NOMO-1 treated with dmso at 0.1 percent for 144 hours (cell line): Measurements from ENCODE around the gene ANTXRL.
A peak's percentile ranks its signal among the peaks of the same experiment; 100 is the strongest.
"Not testable (repeated sequence)": the region's sequence is repeated elsewhere in the genome, so short reads cannot be mapped to it uniquely, and the experiment has no call there.

Source experiments
- DNase-seq: peaks from one replicate; lab custom pipeline; 2025; ENCODE audit not compliant: unreplicated experiment; lab: John Stamatoyannopoulos, UW

ANTXRL gene

GRCh38 chr10:46272863-46273415, 13.9 kb upstream of the ANTXRL start:
- DNase-seq: no peak

- no peak for DNase-seq
These were observed 13.0 kb upstream of the ANTXRL start for GRCh38 chr10:46273506-46274477.

- no peak for DNase-seq
These were observed 9.0 kb upstream of the ANTXRL start for GRCh38 chr10:46277840-46278239.

DNA sequence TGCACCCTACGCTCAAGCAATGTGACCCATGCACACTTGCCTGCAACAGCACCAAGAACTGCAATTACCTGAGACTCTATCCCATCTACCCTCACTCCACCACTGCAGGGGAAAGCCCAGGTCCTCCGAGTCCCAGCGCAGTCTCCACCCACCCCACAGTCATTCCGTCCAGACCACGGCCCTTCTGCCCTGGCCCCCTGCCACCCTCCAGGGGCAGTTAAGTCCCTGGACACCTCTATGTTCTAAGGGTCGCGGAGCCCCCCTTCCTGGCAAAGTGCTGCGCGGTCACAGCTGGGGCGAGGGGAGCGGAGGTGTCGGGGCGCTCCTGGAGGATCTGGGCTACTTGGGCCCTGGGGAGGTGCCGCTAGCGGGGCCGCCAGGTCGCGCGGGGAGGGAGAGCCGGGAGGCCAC, 4.4 kb upstream of the ANTXRL start:
- not testable (repeated sequence) for DNase-seq

GRCh38 chr10:46282842-46283574, 3.8 kb upstream of the ANTXRL start:
- DNase-seq: peak; percentile 81

DNA sequence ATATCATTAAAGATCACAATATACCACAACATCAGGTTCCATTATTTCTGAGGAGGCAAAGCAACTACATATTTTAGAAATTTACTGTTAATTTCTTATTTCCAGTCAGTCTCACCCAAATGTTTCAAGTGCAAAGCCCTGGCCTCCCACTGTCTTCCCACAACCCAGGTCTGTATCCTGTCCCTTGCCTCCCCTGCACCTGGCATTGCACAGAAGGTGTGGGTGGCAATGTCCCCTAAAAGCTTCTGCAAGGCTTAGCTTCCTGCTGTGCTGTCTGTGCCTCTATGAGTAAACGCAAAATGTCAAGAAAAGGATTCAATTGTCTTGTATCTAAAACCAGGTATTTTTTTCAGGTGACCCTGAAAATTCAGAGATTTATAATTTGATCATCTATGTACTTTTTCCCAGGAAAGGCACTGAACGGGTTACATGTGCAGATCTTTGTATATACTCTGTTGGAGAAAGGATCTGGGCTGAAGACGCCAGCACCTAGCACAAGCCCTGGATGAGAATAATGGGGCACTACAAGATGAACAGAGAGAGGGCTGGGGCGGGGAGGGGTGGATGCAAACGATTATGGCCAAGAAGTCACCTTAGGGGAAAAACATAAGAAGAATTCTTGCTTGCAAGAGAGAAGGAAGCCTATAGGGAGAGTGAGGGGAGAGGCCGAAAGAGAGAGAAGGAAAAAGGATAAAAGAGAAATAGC, 3.1 kb upstream of the ANTXRL start:
- DNase-seq: no peak

DNA sequence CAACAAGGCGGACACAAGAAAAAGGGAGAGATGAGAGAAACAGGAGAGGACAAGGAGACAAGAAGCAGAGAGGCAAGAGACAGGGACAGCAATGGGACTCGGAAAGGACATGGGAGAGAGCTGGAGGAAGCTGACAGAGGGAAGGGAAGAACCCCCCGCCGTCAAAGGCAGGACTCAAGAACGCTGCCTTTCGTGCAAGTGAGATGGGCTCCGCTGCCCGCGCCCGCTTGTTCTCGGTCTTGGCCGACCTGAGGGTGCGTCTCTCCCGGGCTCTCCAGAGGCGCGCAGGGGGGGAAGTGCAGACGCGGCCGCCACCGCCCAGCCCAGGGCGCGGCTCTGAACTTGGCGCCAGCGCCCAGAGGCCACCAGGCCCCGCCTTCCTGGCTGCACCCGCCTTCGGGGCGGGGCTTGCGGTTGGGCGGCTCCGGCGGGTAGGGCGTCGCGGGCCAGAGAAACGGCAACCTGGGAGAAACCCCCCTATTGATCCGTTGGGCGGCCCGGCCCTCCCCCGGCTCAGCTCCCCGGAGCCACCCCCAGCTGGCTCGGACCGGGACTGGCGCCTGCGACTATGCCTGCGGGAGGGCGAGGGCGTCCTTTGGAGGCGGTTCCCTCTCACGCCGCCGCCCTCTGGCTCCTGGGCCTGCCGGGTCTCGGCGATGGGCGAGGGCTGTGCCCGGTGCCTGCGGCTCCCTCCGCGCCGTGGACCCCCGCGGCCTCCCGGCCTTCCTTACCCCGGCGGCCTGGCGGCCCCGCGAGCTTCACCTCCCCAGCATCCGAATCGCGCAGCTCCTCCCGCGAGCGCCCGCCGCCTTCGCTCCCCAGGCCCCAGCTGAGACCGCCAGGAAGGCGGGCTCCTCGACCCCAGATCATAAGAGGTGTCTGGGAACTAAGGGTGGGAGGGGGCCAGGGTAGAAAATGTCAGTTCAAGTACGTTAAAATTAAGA, 2.2 kb upstream of the ANTXRL start:
- DNase-seq: peak; percentile 89

- no peak for DNase-seq
These were observed 1.5 kb upstream of the ANTXRL start for GRCh38 chr10:46285300-46285699.

GRCh38 chr10:46285966-46286620, 704 bp upstream of the ANTXRL start:
- no peak for DNase-seq

DNA sequence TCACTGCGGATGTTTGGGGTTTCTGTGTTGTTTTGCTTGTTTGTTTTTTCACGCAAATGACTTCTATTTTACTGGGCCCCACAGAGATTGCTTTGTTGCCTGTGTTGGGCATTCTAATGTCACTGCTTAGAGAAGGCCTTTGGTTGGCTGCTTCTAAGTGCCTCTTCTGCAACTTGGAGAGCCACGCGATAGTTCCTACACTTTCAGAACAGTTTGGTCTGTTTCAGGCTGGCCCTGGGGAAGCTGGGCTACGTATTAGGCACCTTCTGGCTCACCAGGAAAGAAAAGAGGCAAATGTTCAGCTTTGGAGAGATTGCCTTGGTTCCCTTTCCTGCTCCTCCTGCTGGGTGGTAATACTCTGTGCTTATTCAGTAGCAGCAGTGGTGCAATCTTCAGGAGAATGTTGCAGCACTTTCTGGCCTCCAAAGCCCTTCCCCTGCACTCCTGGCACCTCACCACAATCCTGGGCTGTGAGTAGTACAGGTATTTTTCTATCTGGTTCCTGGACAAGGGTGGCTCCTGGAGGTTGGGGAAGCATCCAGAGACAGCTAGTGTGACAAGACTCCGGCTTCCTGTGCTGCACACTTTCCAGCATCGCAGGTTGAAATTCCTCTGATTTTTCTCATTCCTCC, 1.2 kb downstream of the ANTXRL start:
- DNase-seq: no peak

DNA sequence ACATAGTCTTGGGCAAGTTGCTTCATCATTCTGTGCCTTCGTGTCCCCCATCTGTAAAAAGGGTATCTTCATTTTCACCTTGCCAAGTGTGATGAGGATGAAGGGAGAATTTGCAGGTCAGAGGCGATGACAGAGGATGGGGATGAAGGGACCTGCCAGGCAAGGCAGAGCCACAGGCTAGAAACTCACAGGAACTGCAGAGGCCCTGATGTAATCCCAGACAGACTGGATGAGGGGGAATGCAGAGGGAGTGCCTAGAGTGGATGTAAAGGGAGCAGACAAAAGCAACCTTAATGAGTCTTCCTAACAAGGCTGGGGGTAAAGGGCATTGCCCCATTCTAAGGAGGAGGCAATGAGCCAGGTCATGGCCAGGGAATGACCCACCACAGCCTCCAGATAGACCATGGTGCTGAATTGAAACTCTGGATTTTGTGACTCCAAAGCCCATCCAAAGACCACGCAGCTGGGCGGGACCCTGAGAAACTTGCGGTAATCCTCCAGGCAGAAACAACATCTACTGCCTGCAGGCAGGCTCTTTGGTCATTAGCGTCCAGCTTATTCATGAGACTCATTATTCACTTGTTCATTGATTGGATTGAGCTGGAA, 1.9 kb downstream of the ANTXRL start:
- DNase-seq: no peak

GRCh38 chr10:46289209-46289810, 2.5 kb downstream of the ANTXRL start:
- no peak for DNase-seq

- DNase-seq: no peak
These were observed 3.5 kb downstream of the ANTXRL start for GRCh38 chr10:46290101-46290886.

DNA sequence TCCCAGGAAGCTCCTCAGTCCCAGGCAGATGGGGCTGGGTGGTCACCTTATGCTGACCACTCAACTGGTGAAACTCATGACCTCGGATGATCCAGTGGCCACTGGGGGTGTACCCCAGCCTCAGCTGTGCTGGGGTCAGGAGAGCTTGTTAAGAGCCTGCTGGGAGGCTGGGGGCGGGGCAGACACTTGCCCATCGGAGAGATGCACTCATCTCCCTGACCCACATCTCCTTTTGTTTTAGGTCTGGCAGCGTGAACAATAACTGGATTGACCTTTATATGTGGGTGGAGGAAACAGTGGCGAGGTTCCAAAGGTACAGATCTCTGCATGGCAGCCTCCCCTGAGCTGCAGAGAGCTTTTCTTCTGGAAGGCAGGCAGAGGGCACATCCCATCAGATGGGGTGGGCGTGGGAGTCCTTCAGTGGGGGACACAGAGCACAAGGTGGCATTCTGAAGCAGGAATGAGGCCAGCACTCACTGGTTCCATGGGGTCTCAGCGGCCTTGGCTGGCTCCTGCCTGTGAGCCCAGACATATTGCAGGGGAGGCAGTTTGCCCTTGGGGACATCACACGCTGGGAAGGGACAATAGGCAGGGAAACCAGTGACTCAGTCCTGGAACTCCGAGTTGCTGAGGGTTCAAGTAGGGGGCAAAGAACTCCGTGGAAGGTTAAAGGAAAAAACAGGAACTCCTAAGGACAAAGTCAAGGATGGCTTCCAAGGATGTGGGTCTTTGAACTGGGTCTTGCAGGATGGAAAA, 5.2 kb downstream of the ANTXRL start:
- DNase-seq: no peak

- no peak for DNase-seq
These were observed 5.8 kb downstream of the ANTXRL start for GRCh38 chr10:46292573-46293023.

GRCh38 chr10:46293228-46293627, 6.4 kb downstream of the ANTXRL start:
- no peak for DNase-seq
